MM.1S (cell line): ENCODE measurements around the gene METTL25B.

Experiments
- CTCF ChIP-seq: fragments of 300-600 bp; sonication (generic); IDR thresholded peaks from 2 replicates; pipeline ENCODE4 v1.5.1; 2016; ENCODE audit warnings: antibody characterized with exemption, low read length, mixed read lengths
- EZH2 ChIP-seq: fragments of 300-600 bp; sonication (generic); optimal IDR thresholded peaks from 2 replicates; pipeline ENCODE3; 2017; ENCODE audit warnings: low read depth, mild to moderate bottlenecking, antibody characterized with exemption, low read length, mixed read lengths
- EZH2phosphoT487 ChIP-seq: fragments of 300-600 bp; sonication (generic); IDR thresholded peaks from 2 replicates; pipeline ENCODE4 v1.6.1; 2018; ENCODE audit warnings: antibody characterized with exemption, low read length

DNA sequence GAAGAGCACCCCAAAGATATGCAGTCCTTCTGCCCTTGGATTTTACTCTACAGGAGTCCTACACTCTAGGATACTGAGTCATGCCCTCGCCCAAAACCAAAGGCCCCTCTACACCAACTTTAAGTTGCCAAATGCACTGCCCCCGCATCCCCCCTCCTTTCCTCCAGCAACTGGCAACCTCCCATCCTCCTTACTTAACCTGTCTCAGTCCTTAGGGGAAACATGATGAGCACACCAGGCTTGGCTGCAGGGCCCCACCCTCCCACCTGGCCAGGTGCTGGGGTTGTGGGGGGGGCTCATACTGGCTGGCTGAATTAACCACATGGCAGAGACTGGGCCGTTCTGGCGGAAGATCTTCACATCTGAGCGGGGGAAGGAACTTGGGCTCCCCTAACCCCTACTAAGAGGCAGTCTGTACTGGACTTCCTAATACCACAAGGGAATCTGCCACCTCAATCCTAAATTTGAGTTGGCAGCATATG is 22.0 kb downstream of the METTL25B start:
- no peak for TF ChIP-seq CTCF
- TF ChIP-seq EZH2, result no peak
- no peak for TF ChIP-seq EZH2phosphoT487
